GM18498 (cell line): Measurements from ENCODE around the gene MIAT.
"Not testable (repeated sequence)": the region's sequence is repeated elsewhere in the genome, so short reads cannot be mapped to it uniquely, and the experiment has no call there.

Experiments
- ATAC-seq: cut with Tn5 transposase; IDR thresholded peaks from one replicate; pipeline ENCODE4 v1.9.1; 2021; ENCODE audit warnings: mild to moderate bottlenecking, moderate library complexity; ENCODE audit not compliant: unreplicated experiment

Gene MIAT

DNA sequence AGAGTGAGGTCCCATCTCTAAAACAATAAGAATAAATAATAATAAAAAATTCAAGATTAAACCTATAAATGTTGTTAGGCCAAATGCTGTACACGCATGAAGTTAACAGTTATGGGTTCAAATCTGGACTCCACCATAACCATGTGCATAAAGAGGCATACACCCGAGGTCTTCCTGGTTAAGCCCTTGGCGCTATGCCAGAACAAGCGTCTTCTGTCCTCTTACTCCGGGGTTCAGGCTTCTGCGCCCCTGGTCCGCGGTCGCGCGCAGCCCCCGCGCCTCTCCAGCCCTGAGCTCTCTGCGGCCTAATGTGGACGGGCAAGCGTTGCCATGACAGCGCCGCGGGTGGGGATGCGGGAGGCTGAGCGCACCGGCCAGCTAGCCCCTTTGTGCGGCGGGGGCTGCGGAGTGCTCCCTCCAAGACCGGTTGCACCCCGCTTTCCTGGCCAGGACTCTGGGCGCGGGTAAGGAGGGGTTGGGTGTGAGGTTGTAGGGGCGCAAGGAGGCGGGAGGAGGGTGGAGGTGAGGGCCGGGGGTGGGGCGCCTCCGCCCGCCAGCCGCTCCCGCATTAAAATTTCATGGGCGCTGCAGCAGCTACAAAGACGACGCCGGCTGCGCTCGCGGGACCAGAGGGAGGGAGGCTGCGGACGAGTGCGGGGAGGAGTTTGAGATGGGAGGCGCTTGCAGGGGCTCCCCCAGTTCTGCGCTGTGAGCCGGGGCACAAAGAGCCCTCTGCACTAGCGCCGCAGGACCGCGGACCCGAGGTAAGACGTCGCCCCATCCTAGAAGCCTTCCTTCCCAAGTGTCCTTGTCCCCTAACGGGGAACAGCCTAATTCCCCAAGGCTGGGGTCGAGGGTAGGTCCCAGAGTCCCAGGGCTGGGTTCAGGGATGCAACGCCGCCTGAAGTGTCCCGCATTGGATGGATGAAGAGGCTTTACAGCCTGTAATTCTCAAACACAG, at the start of gene MIAT:
TSS of gene MIAT (plus strand) at position 698 of the 961 bp plus-strand sequence.
- ATAC-seq = peak; percentile 57

DNA sequence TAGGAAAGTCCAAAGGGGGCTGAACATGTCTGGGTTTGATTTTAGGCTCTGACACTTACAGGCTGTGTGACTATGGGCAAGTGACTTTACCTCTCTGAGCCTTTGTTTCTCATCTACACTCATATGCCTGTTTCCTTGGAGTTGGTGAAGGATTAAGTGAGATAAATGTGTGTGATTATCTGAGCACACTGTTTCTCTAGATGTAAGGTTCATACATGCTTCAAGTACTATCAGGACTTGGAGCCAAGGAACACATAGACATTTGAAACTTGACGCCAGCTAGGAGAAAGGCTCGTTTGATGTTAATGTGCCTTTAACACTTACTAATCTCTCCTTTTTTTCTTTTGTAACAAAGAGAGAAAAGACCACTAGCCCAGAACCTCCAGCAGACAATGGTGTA, 49.3 kb upstream of the MIAT start:
- no peak for ATAC-seq

DNA sequence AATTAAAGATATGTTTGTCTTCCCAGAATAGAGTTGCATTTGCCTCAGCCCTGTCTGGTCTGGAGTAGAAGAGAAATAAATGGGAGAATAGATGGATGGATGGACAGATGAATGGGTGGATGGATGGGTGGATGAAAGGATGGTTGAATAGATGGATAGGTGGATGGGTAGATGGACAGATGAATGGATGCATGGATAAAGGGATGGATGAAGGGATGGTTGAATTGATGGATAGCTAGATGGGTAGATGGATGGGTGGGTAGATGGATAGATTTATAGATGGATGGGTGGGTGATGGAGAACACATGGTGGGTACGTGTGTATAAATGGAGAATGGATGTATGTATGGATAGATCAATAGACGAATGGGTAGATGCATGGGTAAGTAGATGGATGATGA, 48.1 kb upstream of the MIAT start:
- ATAC-seq = no peak

DNA sequence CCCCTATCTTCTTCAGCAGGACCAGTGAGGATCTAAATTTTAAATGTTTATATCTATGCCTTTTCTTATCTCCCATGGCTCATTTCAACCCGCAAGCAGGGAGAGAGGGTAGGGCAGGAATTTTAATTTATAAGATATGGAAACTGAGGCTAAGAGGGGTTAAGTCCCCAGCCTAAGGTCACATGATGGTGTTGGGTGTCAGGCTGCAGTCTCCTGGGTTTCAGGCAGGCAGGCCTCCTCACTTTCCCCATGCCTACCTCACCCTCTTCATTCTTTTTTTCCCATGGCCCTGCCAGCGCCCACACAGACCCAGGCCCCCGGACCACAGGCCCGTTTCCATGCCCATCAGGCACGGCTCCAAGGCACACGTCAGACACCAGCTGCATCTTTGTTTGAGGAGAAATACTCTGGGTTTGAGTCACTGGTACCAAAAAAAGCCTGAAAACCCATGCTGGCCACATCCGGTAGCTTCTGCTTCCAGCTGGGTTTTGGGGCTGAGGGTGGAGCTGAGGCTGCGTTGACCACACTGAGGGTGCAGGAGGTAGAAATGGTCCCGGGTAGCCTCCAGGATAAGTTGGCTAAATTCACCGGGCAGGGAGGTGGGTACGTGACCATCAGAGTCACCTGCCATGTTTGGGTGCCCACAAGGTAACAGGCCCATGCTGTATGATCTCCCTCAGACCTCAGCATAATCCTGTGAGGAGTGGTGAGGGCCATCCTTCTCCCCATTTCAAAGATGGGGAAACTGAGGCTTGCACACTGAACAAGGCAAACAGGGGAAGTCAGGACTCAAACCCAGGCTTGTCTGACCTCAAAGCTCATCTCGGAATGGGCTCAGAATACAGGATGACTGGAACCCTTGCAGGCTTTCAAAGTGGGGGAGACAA, 47.1 kb upstream of the MIAT start:
- ATAC-seq = peak; percentile 82

DNA sequence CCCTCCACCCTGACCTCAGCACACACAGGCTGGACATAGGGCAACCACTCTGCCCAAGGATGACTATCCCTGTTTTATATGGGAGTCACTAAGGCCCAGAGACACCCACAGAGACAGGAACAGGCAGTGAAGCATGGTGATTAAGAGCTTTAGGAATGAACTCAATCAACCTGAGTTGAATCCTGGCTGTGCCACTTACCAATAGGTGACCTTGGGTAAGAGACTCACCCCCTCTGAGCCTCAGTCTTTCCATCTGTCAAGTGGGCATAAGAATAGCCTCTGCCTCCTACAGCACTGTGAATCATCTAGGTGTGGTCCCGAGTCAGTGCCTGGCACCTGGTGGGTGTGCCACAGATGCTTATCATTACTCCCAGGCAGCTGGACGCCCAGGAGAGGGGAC, 46.4 kb upstream of the MIAT start:
- ATAC-seq = no peak

DNA sequence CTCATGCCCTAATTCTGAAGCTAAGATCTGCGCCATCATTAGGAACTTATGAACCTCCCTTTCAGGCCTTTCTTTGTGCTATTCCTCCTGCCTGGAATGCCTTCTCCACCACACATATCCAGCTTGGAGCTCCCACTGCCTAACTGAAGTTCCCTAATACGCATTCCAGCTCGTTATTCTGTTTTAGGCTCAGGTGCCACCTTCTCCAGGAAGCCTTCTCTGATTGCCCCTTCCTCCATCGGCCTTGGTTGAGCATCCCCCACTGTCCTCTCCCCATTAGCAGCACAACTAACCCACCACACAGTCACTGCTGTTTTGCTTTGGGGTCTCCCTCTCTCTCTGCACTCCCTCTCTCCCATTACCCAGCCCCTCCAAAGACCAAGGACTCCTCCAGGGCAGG, 44.7 kb upstream of the MIAT start:
- no peak for ATAC-seq

DNA sequence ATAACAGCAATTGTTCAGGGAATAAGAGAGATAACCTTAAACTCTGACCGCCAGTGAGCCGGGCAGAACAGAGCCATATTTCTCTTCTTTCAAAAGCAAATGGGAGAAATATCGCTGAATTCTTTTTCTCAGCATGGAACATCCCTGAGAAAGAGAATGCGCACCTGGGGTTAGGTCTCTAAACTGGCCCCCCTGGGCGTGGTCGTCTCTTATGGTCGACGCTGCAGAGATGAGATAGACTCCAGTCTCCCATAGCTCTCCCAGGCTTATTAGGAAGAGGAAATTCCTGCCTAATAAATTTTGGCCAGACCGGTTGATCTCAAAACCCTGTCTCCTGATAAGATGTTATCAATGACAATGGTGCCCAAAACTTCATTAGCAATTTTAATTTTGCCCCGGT, 43.6 kb upstream of the MIAT start:
- not testable (repeated sequence) for ATAC-seq

DNA sequence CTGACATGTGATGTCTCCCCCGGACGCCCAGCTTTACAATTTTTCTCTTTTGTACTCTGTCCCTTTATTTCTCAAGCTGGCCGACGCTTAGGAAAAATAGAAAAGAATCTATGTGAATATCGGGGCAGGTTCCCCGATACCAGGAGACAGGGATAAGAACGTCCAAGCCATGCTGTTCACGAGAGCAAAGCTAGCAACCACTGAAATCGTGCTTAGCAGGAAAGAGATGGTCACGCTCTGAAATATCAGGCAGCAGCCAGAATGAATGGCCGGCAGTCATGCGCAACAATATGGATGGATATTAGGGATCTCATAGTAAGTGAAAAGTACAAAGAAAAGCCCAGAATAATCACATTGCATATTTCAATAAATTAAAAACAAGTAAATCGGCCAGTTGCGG, 43.1 kb upstream of the MIAT start:
- ATAC-seq = no peak

DNA sequence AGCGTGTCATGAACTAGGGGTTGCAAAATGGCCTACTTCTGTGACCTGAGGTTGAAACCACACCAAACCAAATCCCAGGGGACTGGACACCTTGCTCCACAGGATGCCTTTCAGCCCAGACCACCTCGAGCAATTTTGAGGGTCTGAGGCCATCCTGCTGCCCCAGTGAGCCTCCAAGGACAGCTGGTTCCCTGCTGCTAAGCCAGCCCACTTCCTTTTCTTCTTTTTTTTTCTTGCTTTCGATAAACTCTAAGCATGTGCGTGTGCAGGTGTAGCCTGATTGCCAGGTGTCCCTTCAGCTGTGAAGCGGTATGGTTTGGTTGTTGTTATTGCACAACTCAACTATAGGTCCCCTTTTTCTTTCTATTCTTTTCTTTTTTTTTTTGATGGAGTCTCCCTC, 42.2 kb upstream of the MIAT start:
- no peak for ATAC-seq

DNA sequence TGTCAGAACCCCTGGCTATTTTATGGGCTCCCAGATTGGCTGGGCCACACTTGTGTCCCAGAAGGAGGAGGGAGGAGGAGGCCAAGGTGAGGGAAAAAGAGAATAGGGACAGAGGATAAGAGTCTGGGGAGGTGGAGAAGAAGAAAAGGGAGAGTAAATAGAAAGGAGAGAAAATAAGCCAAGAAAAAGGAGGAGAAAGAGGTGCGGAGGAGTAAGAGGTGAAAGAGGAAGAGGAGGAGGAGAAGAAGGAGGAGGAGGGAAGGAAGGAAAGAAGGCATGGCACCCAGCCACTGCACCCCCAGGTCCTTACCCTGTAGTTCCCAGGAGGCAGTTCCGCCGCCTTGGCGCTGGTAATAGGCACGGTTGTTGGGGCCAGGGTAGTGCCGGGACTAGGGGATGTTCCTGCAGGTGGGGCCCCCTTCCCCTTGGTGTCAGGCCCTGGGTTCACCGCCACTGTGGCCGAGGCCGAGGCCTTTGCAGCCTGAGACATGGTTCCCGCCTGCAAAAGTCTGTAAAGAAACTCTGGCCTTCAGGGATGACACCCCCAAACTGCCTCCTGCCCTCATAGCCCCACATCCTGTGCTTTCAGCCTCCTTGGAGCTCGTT, 41.5 kb upstream of the MIAT start:
- ATAC-seq = no peak

DNA sequence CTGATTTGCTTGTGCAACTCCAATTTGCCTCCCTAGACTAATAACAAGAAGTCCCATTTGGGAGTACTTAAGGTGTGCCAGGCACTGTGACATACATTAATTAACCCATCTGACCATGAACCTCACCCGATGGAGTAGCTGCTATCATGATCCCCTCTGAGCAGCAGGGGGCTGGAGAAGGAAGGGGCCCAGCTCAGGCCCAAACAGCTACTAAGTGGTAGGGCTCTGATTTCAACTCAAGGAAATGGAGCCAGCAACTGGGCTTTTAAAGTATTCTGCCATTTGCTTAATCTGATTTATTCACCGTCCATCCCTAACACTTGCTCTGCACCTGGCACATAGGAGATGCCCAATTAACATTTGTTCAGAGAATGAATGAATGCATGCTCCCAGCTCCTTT, 40.7 kb upstream of the MIAT start:
- ATAC-seq = no peak

DNA sequence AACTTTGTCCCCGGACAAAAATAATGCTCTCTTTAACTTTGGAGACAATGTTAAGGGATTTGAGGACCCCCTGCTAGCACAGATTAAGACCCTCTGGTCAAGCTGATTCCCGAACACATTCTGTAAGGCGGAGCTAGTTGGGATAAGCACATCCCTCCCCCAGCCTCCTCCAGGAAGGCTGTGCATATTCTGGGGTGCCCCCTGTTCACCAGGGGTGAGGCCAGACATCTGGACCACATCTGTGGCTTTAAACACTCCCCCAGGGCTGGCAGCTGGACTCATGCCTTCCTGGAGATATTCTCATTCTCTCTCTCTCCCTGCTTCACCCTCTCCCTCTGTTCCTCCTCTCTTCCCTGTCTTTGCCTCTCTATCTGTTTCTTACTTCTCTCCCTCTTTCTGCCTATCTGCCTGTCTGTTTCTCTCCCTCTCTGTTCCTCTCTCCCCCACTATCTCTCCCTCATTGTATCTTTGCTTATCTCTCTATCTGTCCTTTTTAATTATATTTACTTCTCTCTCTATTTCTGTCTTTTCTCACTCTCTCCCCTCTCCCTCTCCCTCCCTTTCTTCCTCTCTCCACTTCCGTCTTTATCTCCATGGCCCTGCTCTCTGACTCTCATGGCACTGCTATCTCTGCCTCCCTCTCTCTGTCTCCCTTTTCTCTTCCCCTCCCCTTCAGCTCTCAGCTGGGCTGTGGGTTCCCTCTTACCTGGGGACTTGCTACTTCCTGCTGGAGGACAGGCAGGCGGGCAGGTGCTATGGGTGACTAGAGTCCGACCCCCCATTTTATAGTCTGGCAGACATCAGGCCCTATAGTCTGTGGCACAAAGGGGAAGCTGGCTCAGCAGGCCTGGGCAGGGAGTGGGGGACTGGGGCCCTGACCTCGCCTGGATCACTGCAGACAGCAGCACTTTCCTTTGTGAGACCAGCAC, 39.9 kb upstream of the MIAT start, which contains the start of gene CRYBB1:
TSS of gene CRYBB1 (minus strand) at position 757 of the 929 bp plus-strand sequence. CDS start 1,708 bp downstream, outside the sequence.
- no peak for ATAC-seq

DNA sequence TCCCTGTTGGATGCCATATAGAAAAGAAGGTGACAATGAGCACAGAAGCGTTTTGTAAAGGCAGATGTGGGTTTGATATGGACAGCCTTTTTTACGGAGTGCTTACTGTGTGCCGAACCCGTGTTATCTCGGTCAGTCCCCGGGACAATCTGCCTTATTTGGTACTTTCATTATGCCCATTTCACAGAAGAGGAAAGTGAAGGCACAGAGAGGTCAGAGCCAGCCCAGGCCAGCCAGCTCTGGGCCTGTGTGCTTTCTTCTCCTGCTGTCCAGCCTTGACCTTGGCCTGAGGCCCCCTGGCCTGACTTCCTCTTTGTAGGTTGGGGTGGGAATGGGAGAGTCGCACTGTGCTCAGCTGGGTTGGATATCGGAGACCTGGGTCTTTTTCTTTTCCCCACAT, 38.9 kb upstream of the MIAT start:
- no peak for ATAC-seq

DNA sequence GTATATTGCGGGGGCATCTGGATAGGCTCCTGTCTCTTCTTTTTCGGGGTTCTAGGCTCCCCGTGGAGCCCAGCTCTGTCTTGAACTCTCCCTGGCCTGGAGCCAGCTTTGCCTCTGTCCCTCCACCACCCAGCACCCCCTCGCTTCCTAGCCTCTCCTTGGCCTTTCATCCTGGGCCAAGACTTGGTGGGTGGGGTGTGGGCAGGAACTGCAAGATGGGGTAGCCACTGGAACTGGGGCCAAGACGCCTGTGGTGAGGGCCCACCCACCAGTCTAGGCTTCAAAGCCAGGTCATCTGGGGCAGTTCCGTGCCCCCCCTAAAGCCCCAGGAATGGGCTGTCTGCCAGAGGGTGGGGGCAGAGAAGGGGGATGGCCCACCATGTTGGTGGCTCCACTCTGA, 37.9 kb upstream of the MIAT start:
- no peak for ATAC-seq

DNA sequence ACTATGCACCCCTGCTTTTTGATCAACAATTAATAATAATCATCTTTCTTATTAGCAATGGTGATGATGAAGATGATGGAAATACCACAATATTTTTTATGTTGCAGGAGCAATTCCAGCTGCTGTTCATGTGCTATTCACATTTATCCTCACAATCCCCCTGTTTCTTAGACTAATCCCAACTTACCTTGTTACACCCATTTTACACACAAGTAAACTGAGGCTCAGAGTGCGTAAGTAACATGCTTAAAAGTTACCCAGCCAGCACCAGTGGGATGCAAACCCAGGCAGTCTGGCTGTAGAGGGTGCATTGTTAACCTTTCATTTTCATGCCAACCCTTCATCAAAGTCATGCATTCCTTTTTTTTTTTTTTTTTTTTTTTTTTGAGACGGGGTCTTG, 37.2 kb upstream of the MIAT start:
- ATAC-seq = no peak

DNA sequence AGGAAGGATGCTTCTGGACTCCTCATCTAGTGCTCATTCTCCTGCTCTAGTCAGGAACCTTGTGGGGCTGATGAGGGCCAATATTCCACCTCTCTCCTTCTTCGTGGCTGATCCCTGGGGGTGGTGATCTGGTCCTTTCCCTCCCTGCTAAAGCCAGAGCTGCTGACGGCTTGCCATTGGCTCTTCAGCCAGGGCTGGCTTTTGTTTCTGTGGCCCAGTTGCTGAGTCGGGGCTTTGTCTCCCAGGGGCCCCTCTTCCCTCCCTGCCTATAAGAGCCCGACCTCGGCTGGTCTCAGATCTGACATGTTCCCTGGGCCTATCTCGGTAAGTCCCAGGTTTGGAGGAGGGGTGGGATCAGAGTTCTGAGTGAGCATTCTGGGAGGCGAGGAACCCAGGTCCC, 35.7 kb upstream of the MIAT start, which contains the start of gene CRYBA4:
TSS of gene CRYBA4 (plus strand) at position 301 of the 400 bp plus-strand sequence. CDS start 634 bp downstream, outside the sequence.
- ATAC-seq = no peak

DNA sequence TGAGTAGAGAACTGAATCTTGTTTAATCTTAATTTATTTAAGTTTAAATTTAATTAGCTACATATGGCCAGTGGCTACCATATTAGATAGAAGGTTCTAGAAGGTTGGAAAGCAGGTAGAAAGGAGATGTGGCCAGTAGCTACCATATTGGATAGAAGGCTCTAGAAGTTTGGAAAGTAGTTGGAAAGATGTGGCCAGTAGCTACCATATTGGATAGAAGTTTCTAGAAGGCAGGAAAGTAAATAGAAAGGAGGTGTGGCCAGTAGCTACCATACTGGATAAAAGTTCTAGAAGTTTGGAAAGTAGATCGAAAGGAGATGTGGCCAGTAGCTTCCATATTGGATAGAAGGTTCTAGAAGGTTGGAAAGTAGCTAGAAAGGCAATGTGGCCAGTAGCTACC, 33.4 kb upstream of the MIAT start:
- no peak for ATAC-seq

DNA sequence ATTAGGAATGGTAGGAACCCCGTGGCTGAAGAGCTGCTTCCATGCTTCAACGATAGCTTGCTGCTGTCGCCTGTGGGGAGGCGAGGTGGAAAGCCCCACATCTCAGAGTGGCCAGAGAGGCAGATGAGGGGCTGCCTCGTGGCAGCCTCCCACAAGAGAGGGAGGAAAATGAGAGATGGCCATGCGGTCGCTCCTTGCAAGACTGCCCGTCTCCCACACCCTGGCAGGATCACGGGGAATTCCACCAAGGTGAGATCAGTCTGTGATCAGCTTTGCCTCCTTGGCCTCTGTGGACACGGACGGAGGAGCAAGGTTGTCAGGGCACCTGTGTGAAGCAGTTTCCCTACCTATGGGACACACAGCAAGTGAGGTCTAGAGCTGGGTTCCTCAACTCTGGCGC, 32.6 kb upstream of the MIAT start:
- no peak for ATAC-seq

DNA sequence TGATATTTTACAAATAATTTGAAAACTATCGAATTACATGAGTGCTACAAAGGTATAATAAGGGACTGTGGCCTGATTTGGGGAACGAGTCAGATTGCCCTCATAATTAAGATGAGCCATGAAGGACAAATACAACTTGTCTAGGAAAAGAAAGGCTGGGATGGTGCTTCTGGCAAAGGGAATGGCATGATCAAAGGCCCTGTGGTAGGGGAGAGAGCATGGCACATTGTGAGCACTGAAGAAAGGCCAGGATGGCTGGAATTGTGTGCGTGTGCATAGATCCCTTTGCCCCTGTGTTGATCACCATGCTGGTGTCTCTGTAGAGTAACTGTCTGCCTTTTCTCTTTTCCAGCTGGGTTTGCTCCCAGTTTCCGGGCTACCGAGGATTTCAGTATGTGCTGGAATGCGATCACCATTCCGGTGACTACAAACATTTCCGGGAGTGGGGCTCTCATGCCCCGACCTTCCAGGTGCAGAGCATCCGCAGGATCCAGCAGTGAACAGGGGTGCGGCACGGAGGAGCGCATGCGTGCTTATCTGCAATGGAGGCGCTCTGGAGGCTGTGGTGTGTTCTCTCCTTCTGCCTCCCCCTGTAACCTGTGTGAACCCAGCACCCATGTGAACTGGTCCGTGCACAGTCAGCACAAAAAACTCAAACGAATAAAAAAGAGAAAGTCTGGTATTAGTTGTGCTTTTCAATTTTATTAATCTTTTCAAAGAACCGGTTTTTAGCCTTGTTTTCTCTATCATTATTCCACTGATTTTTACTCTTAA, 27.2 kb upstream of the MIAT start:
- ATAC-seq = no peak
